Smooth muscle cell (in vitro differentiated cells): Measurements from ENCODE around the gene IARS1. TPM values are rescaled to one million over a fixed set of nuclear protein-coding genes. Genes with fewer than 3 reads are reported as not detected.

Source experiments
- DNase-seq: peaks from one replicate; lab custom pipeline; 2025; ENCODE audit not compliant: unreplicated experiment; lab: John Stamatoyannopoulos, UW
- H2AFZ ChIP-seq: fragments of 200-600 bp; sonication (generic); 2 replicates; pipeline ENCODE4 v1.6.0; 2016; ENCODE audit warnings: antibody characterized with exemption, low read depth, mild to moderate bottlenecking
- H3F3A ChIP-seq: fragments of 200-600 bp; sonication (generic); 2 replicates; pipeline ENCODE4 v1.6.0; 2017; ENCODE audit warnings: antibody characterized with exemption, low read depth
- H3K27ac ChIP-seq: fragments of 200-600 bp; sonication (generic); 2 replicates; pipeline ENCODE4 v1.5.1; 2016; ENCODE audit warnings: low read depth, mild to moderate bottlenecking
- H3K27me3 ChIP-seq: fragments of 200-600 bp; sonication (generic); 2 replicates; pipeline ENCODE4 v1.6.1; 2016; ENCODE audit warnings: low read depth, mild to moderate bottlenecking
- H3K36me3 ChIP-seq: fragments of 200-600 bp; sonication (generic); 2 replicates; pipeline ENCODE4 v1.5.1; 2016; ENCODE audit warnings: low read depth
- H3K4me1 ChIP-seq: fragments of 200-600 bp; sonication (generic); 2 replicates; pipeline ENCODE4 v1.5.1; 2016; ENCODE audit warnings: low read depth
- H3K4me2 ChIP-seq: fragments of 200-600 bp; sonication (generic); 2 replicates; pipeline ENCODE4 v1.6.0; 2016; ENCODE audit warnings: mild to moderate bottlenecking
- H3K4me3 ChIP-seq: fragments of 200-600 bp; sonication (generic); 2 replicates; pipeline ENCODE4 v1.5.1; 2016; ENCODE audit warnings: mild to moderate bottlenecking
- H3K79me2 ChIP-seq: fragments of 200-600 bp; sonication (generic); 2 replicates; pipeline ENCODE4 v1.6.0; 2016; ENCODE audit warnings: low read depth, mild to moderate bottlenecking
- H3K9ac ChIP-seq: fragments of 200-600 bp; sonication (generic); 2 replicates; pipeline ENCODE4 v1.6.0; 2016; ENCODE audit warnings: low read depth
- H3K9me3 ChIP-seq: fragments of 200-600 bp; sonication (generic); replicated peaks from 2 replicates; pipeline ENCODE4 v1.5.1; 2016; ENCODE audit warnings: low read depth
- H4K20me1 ChIP-seq: fragments of 200-600 bp; sonication (generic); 2 replicates; pipeline ENCODE4 v1.6.0; 2016; ENCODE audit warnings: low read depth
- WGBS: methylation state at CpG from one replicate; pipeline ENCODE4 v1.1.7; 2016; ENCODE audit warnings: low lambda C conversion rate; 5-methylcytosine and 5-hydroxymethylcytosine counted together
- polyA plus RNA-seq: library from polyadenylated mRNA; unstranded; fragments of >200 nt; fragmentation: Nextera tagmentation; extraction: Ambion mirVana; gene quantifications from 2 replicates; pipeline ENCODE4 v1.2.1, GENCODE V29; 2016
- total RNA-seq: library from RNA; depleted of rRNA; stranded (reverse); fragments of >200 nt; gene quantifications from 2 replicates; pipeline ENCODE4 v1.2.3, GENCODE V29; 2014
- TF ChIP-seq, protein P1 (sequence below): fragments of 200-600 bp; sonication (generic); IDR thresholded peaks from 2 replicates; pipeline ENCODE4 v1.5.1; 2017; ENCODE audit warnings: borderline replicate concordance, mild to moderate bottlenecking, antibody characterized with exemption; ENCODE audit not compliant: insufficient read depth, poor library complexity, severe bottlenecking

Gene IARS1
- total and polyA plus RNA-seq, 2 experiments from 2014 or later = 93.0 to 150 TPM

- Histone ChIP-seq H3F3A (peaks cover 25% of the 10 kb centered on the region), H3K27me3 (no peaks in the 10 kb centered on the region), H3K79me2 (no peaks in the 10 kb centered on the region), H3K4me2 (no peak overlapping the region), H2AFZ (no peak overlapping the region), H3K36me3 (peaks cover 39% of the 10 kb centered on the region), H3K9me3 (no peaks in the 10 kb centered on the region), H3K4me1 (peaks cover 9% of the 10 kb centered on the region), H4K20me1 (no peaks in the 10 kb centered on the region), H3K4me3 (no peak overlapping the region), H3K9ac (no peak overlapping the region), H3K27ac (no peak overlapping the region)
- WGBS = 91% methylated on average over 1 of the region's 1 CpG
- DNase-seq = no peak
- TF ChIP-seq, protein P1, sequence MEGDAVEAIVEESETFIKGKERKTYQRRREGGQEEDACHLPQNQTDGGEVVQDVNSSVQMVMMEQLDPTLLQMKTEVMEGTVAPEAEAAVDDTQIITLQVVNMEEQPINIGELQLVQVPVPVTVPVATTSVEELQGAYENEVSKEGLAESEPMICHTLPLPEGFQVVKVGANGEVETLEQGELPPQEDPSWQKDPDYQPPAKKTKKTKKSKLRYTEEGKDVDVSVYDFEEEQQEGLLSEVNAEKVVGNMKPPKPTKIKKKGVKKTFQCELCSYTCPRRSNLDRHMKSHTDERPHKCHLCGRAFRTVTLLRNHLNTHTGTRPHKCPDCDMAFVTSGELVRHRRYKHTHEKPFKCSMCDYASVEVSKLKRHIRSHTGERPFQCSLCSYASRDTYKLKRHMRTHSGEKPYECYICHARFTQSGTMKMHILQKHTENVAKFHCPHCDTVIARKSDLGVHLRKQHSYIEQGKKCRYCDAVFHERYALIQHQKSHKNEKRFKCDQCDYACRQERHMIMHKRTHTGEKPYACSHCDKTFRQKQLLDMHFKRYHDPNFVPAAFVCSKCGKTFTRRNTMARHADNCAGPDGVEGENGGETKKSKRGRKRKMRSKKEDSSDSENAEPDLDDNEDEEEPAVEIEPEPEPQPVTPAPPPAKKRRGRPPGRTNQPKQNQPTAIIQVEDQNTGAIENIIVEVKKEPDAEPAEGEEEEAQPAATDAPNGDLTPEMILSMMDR = no peak
Measured at GRCh38 chr9:92299116-92299515, 5.6 kb upstream of the IARS1 start.

DNA sequence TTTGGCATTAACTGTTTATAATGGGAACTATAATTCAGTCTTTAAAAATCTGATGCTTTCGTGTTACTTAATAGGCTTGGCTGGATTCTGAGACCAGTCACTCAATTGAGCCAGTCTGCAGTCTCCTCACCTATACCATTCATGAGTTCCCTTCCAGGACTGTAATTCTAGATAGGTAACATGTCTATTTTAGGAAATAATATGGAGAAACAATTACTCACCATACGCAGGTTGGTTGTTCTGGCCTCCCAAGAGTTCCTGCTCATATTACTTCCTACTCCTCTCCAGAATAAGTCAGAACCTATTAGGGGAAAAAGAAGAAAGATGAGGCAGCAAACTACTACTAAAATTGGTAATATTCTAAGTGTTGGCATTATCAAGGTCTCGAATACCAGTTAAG is 4.5 kb upstream of the IARS1 start:
- TF ChIP-seq, protein P1 = no peak
- Histone ChIP-seq H3K4me1 (peaks cover 9% of the 10 kb centered on the region), H3K27ac (no peak overlapping the region), H2AFZ (no peak overlapping the region), H3K9ac (no peak overlapping the region), H3K79me2 (peaks cover 4% of the 10 kb centered on the region), H3K36me3 (peaks cover 35% of the 10 kb centered on the region), H3K27me3 (no peaks in the 10 kb centered on the region), H4K20me1 (no peaks in the 10 kb centered on the region), H3F3A (peaks cover 25% of the 10 kb centered on the region), H3K9me3 (no peaks in the 10 kb centered on the region), H3K4me3 (no peak overlapping the region), H3K4me2 (no peak overlapping the region)
- WGBS = 98% methylated on average over 3 of the region's 3 CpGs
- no peak for DNase-seq

- no peak overlapping the region for H3K4me2 ChIP-seq
- no peak overlapping the region for H3K9ac ChIP-seq
- no peak overlapping the region for H3K4me3 ChIP-seq
- H2AFZ ChIP-seq = no peak overlapping the region
- H3K79me2 ChIP-seq = peaks cover 8% of the 10 kb centered on the region
- no peak for DNase-seq
- H3F3A ChIP-seq = peaks cover 25% of the 10 kb centered on the region
- H3K9me3 ChIP-seq = no peaks in the 10 kb centered on the region
- peak overlapping the region; percentile 14 for H3K27ac ChIP-seq
- 97% methylated on average over 3 of the region's 3 CpGs for WGBS
- TF ChIP-seq, protein P1 = no peak
- H4K20me1 ChIP-seq = no peaks in the 10 kb centered on the region
- no peaks in the 10 kb centered on the region for H3K27me3 ChIP-seq
- peaks cover 11% of the 10 kb centered on the region for H3K4me1 ChIP-seq
- H3K36me3 ChIP-seq = peaks cover 35% of the 10 kb centered on the region
Measured at GRCh38 chr9:92297611-92298010, 4.1 kb upstream of the IARS1 start.

DNA sequence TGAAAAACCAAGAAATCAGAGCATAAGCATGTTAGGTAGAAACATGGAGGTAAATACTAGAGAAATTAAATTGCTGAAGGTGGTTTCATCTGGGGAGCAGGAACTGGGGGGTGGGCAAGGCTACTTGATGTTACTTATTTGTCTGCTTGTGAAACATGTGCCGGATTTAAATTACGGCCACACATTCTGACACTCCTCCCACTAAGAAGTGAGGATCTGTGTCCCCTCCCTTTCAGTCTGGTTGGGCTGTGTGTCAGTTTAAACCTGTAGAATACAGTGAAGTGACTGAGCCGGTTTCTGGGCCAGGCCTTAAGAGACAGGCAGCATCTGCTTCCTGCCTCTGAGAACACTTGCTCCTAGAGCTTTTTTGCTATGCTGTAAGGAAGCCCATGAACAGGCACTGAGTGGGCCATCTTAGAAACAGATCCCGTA is 2.3 kb upstream of the IARS1 start:
- DNase-seq = no peak
- peaks cover 27% of the 10 kb centered on the region for H3F3A ChIP-seq
- peak overlapping the region; percentile 92 for H3K27ac ChIP-seq
- TF ChIP-seq, protein P1 = no peak
- no peaks in the 10 kb centered on the region for H3K9me3 ChIP-seq
- H3K79me2 ChIP-seq = peaks cover 26% of the 10 kb centered on the region
- H3K36me3 ChIP-seq = peaks cover 28% of the 10 kb centered on the region
- 23% methylated on average over 4 of the region's 4 CpGs for WGBS
- peak overlapping the region; percentile 78 for H2AFZ ChIP-seq
- peaks cover 17% of the 10 kb centered on the region for H3K4me1 ChIP-seq
- peak overlapping the region; percentile 20 for H3K9ac ChIP-seq
- H3K27me3 ChIP-seq = no peaks in the 10 kb centered on the region
- H3K4me3 ChIP-seq = no peak overlapping the region
- H3K4me2 ChIP-seq = peak overlapping the region; percentile 88
- H4K20me1 ChIP-seq = peaks cover 15% of the 10 kb centered on the region
